H1 (cell line): ENCODE data around the gene ZFR. TPM values are rescaled to one million over a fixed set of nuclear protein-coding genes. Genes with fewer than 3 reads are reported as not detected.

Source experiments
- CTCF ChIA-PET: fragments of 300-600 bp; sonication (Branson Sonifier 250); formaldehyde crosslinking; loops from one replicate; lab custom pipeline; 2021; ENCODE audit not compliant: partially characterized antibody; lab: Charles Lee
- POLR2A ChIA-PET: fragments of 300-600 bp; sonication (Branson Sonifier 250); formaldehyde crosslinking; loops from one replicate; lab custom pipeline; 2021; ENCODE audit warnings: inconsistent platforms; ENCODE audit not compliant: partially characterized antibody; lab: Charles Lee
- DNase-seq, 2 experiments: peaks; one replicate each; pipeline versions ENCODE4 v3.0.0 to v3.0.0-alpha.2; 2010 to 2022; ENCODE audit warnings: low spot score in 2 of 2, low read depth in 1 of 2, mixed read lengths in 1 of 2
- FAIRE-seq: peaks from 2 replicates; lab custom pipeline; 2011; peaks lifted over from hg19 to GRCh38; lab: Jason Lieb, UNC
- H2AFZ ChIP-seq: 2 replicates; pipeline ENCODE4 v1.8.1; 2012; ENCODE audit warnings: low read length, inconsistent platforms
- H2AK5ac ChIP-seq: 2 replicates; pipeline ENCODE4 v1.6.1; 2013; ENCODE audit warnings: low read depth, low read length
- H2BK120ac ChIP-seq: replicated peaks from 2 replicates; pipeline ENCODE3; 2013; ENCODE audit warnings: low read depth, low read length, inconsistent platforms
- H2BK12ac ChIP-seq: 2 replicates; pipeline ENCODE4 v1.6.1; 2013; ENCODE audit warnings: low read depth, low read length
- H2BK15ac ChIP-seq: 2 replicates; pipeline ENCODE4 v1.6.1; 2013; ENCODE audit warnings: low read length
- H2BK20ac ChIP-seq: 2 replicates; pipeline ENCODE4 v1.6.1; 2013; ENCODE audit warnings: low read length
- H2BK5ac ChIP-seq: 2 replicates; pipeline ENCODE4 v1.6.1; 2013; ENCODE audit warnings: low read depth, low read length
- H3K14ac ChIP-seq: 2 replicates; pipeline ENCODE4 v1.6.1; 2013; ENCODE audit warnings: inconsistent platforms; ENCODE audit not compliant: insufficient read length
- H3K18ac ChIP-seq: 2 replicates; pipeline ENCODE4 v1.6.1; 2013; ENCODE audit warnings: low read length; ENCODE audit errors: extremely low read depth
- H3K23ac ChIP-seq: 2 replicates; pipeline ENCODE4 v1.6.1; 2013; ENCODE audit warnings: inconsistent platforms; ENCODE audit not compliant: insufficient read length
- H3K23me2 ChIP-seq: 2 replicates; pipeline ENCODE4 v1.6.1; 2013; ENCODE audit warnings: low read depth, low read length
- H3K27ac ChIP-seq: 2 replicates; pipeline ENCODE4 v1.6.1; 2011; ENCODE audit warnings: low read depth, low read length, inconsistent platforms
- H3K27me3 ChIP-seq, 4 experiments: replicated peaks in 1 of 4; 1 replicate in 1 of 4; 2 replicates in 3 of 4; pipeline versions ENCODE4 v1.6.1 to v1.8.1; 2011 to 2013; ENCODE audit warnings: low read length in 3 of 4, mild to moderate bottlenecking in 3 of 4, inconsistent platforms in 2 of 4, mixed read lengths in 2 of 4, moderate library complexity in 1 of 4; ENCODE audit not compliant: control insufficient read depth in 3 of 4, insufficient read depth in 3 of 4; ENCODE audit errors: extremely low read depth in 1 of 4
- H3K36me3 ChIP-seq, 4 experiments: 2 replicates each; pipeline versions ENCODE4 v1.6.1 to v1.8.1; 2011 to 2013; ENCODE audit warnings: mild to moderate bottlenecking in 4 of 4, low read length in 3 of 4, moderate library complexity in 2 of 4, control low read depth in 1 of 4, inconsistent platforms in 1 of 4; ENCODE audit not compliant: insufficient read depth in 4 of 4, control insufficient read depth in 2 of 4
- H3K4ac ChIP-seq: replicated peaks from 2 replicates; pipeline ENCODE3; 2013; ENCODE audit warnings: low read length, low read depth, mixed read lengths, inconsistent platforms; ENCODE audit not compliant: insufficient read length
- H3K4me1 ChIP-seq, 4 experiments: replicated peaks in 1 of 4; 1 replicate in 1 of 4; 2 replicates in 3 of 4; pipeline versions ENCODE4 v1.6.1 to v1.8.1; 2011 to 2013; ENCODE audit warnings: low read length in 3 of 4, inconsistent platforms in 2 of 4, mixed read lengths in 1 of 4; ENCODE audit not compliant: insufficient read depth in 4 of 4, control insufficient read depth in 3 of 4
- H3K4me2 ChIP-seq, 2 experiments: 2 replicates each; pipeline versions ENCODE4 v1.6.1 to v1.8.1; 2011 to 2013; ENCODE audit warnings: low read depth in 2 of 2, low read length in 2 of 2, control low read depth in 1 of 2, inconsistent platforms in 1 of 2, mild to moderate bottlenecking in 1 of 2; ENCODE audit not compliant: insufficient read depth in 1 of 2
- H3K4me3 ChIP-seq, 4 experiments: fragments of 200-600, 300-600 bp in 1 of 4; sonication (generic), shearing (Covaris generic), sonication (Bioruptor Twin) in 1 of 4; 2 replicates each; pipeline versions ENCODE4 v1.5.1 to v1.8.1; 2011 to 2016; ENCODE audit warnings: low read length in 4 of 4, low read depth in 3 of 4, control low read depth in 2 of 4, inconsistent platforms in 2 of 4, mild to moderate bottlenecking in 2 of 4, mixed read lengths in 1 of 4, moderate library complexity in 1 of 4; ENCODE audit not compliant: insufficient read depth in 2 of 4; ENCODE audit errors: extremely low read depth in 1 of 4
- H3K56ac ChIP-seq: replicated peaks from 2 replicates; pipeline ENCODE3; 2013; ENCODE audit warnings: low read depth, mild to moderate bottlenecking, mixed read lengths, low read length, inconsistent platforms; ENCODE audit not compliant: insufficient read length
- H3K79me1 ChIP-seq: 2 replicates; pipeline ENCODE4 v1.6.1; 2013; ENCODE audit warnings: low read depth, low read length, control low read depth
- H3K79me2 ChIP-seq, 2 experiments: 2 replicates each; pipeline versions ENCODE4 v1.6.1 to v1.8.1; 2012 to 2013; ENCODE audit warnings: low read length in 2 of 2, mild to moderate bottlenecking in 2 of 2, inconsistent platforms in 1 of 2; ENCODE audit not compliant: insufficient read depth in 2 of 2, control insufficient read depth in 1 of 2
- H3K9ac ChIP-seq, 4 experiments: replicated peaks in 1 of 4; 1 replicate in 1 of 4; 2 replicates in 3 of 4; pipeline versions ENCODE4 v1.6.1 to v1.8.1; 2011 to 2013; ENCODE audit warnings: low read depth in 3 of 4, low read length in 3 of 4, control low read depth in 2 of 4, mild to moderate bottlenecking in 2 of 4, moderate library complexity in 2 of 4, inconsistent platforms in 1 of 4; ENCODE audit errors: extremely low read depth in 1 of 4
- H3K9me3 ChIP-seq, 2 experiments: 2 replicates each; pipeline versions ENCODE4 v1.6.1 to v1.8.1; 2012 to 2013; ENCODE audit warnings: mild to moderate bottlenecking in 2 of 2, moderate library complexity in 2 of 2, control low read depth in 1 of 2, inconsistent platforms in 1 of 2, low read depth in 1 of 2, low read length in 1 of 2, mixed read lengths in 1 of 2; ENCODE audit not compliant: insufficient read depth in 2 of 2
- H4K20me1 ChIP-seq, 2 experiments: replicated peaks in 1 of 2; 2 replicates each; pipeline versions ENCODE3 to v1.8.1; 2011 to 2013; ENCODE audit warnings: inconsistent platforms in 2 of 2, low read length in 2 of 2, mild to moderate bottlenecking in 1 of 2; ENCODE audit not compliant: insufficient read depth in 2 of 2, control insufficient read depth in 1 of 2
- H4K5ac ChIP-seq: 2 replicates; pipeline ENCODE4 v1.6.1; 2013; ENCODE audit warnings: low read length, low read depth, mixed read lengths, inconsistent platforms; ENCODE audit not compliant: insufficient read length
- H4K8ac ChIP-seq: 2 replicates; pipeline ENCODE4 v1.8.0; 2013; ENCODE audit warnings: mild to moderate bottlenecking, moderate library complexity, low read length, inconsistent platforms; ENCODE audit not compliant: insufficient read depth; ENCODE audit errors: extremely low read depth
- H4K91ac ChIP-seq: replicated peaks from 2 replicates; pipeline ENCODE3; 2013; ENCODE audit warnings: low read length, mixed read lengths, inconsistent platforms; ENCODE audit not compliant: insufficient read length
- CHD2 ChIP-seq: IDR thresholded peaks from 2 replicates; pipeline ENCODE4 v1.6.1; 2012; ENCODE audit warnings: low read length, improper control_type of control experiment
- E2F6 ChIP-seq: IDR thresholded peaks from 2 replicates; pipeline ENCODE4 v1.6.1; 2012; ENCODE audit warnings: inconsistent platforms
- NANOG ChIP-seq: IDR thresholded peaks from 2 replicates; pipeline ENCODE4 v1.6.1; 2011; ENCODE audit warnings: low read length, low read depth, mild to moderate bottlenecking, inconsistent platforms; ENCODE audit not compliant: insufficient read depth, poor library complexity, severe bottlenecking
- RNF2 ChIP-seq: fragments of 200-900, 300-1000 bp; sonication (generic); IDR thresholded peaks from 2 replicates; pipeline ENCODE4 v1.7.1; 2016; ENCODE audit warnings: borderline replicate concordance, low read depth, mild to moderate bottlenecking, antibody characterized with exemption, low read length; ENCODE audit not compliant: poor library complexity, severe bottlenecking; ENCODE audit errors: missing control alignments
- WGBS, 2 experiments: shearing (Covaris generic) in 1 of 2; methylation state at CpG; one replicate each; pipeline versions ENCODE4 v1.1.6 to v1.1.7; 2013 to 2015; ENCODE audit warnings: low lambda C conversion rate in 2 of 2, mixed read lengths in 2 of 2, inconsistent platforms in 1 of 2, low coverage in 1 of 2, missing lambda C conversion rate in 1 of 2; ENCODE audit not compliant: insufficient replicate concordance in 2 of 2, insufficient coverage in 1 of 2, insufficient read length in 1 of 2; ENCODE audit errors: extremely low coverage in 1 of 2, missing lambda C conversion rate in 1 of 2; 5-methylcytosine and 5-hydroxymethylcytosine counted together
- polyA plus RNA-seq, 7 experiments: library from polyadenylated mRNA; depleted of rRNA in 3 of 7; stranded (reverse) in 5 of 7; unstranded in 2 of 7; fragments of >200 nt in 5 of 7; fragments of 200-250 nt in 2 of 7; gene quantifications; 1 replicate in 5 of 7; 2 replicates in 1 of 7; 4 replicates in 1 of 7; pipeline versions ENCODE4 v1.2.1 to v1.2.3, GENCODE V29; 2011 to 2013; ENCODE audit warnings: missing spikeins in 2 of 7, mixed read lengths in 2 of 7
- total RNA-seq: library from RNA; stranded (reverse); fragmentation: NEBNext Ultra II Directional; extraction: Animal tissue kit (Norgen Biotek cat#: 25700); gene quantifications from 2 replicates; pipeline ENCODE4 v1.2.1, GENCODE V29; 2021

Gene ZFR
- total and polyA plus RNA-seq, 2 of the 8 experiments (the other 6 are each of a cell fraction or from before 2014, with no cell fraction given): 68.8 to 92.7 TPM

- no peak overlapping the region for H3K4ac ChIP-seq
- no peaks in the 10 kb centered on the region for H3K4me1 ChIP-seq
- H3K18ac ChIP-seq: no peak overlapping the region
- no peak overlapping the region for H3K4me3 ChIP-seq
- no peak overlapping the region for H4K5ac ChIP-seq
- H3K27me3 ChIP-seq: no peaks in the 10 kb centered on the region
- no peaks in the 10 kb centered on the region for H3K36me3 ChIP-seq
- FAIRE-seq (no peak), DNase-seq (no peak)
- POLR2A ChIA-PET: interaction anchor here (0.6 kb wide), 1 partner anchor 156 kb away, joined by 4 read pairs; no protein-coding TSS in a partner anchor
- H4K91ac ChIP-seq: no peak overlapping the region
- WGBS, 2 experiments: 83% methylated on average over 3 of the region's 3 CpGs; no CpG with 5 or more reads in 1 of the 2 experiments
- no peak overlapping the region for H3K23ac ChIP-seq
- no peak overlapping the region for H2BK20ac ChIP-seq
- H3K14ac ChIP-seq: no peak overlapping the region
- no peak overlapping the region for H2BK120ac ChIP-seq
- H3K4me2 ChIP-seq: no peak overlapping the region
- no peak overlapping the region for H3K27ac ChIP-seq
- H2BK15ac ChIP-seq: no peak overlapping the region
- H3K79me2 ChIP-seq: no peaks in the 10 kb centered on the region
- no peaks in the 10 kb centered on the region for H4K20me1 ChIP-seq
- no peak overlapping the region; the same call in 1 of the 2 replicates for H2AFZ ChIP-seq
- H4K8ac ChIP-seq: no peak overlapping the region
- no peak overlapping the region for H3K56ac ChIP-seq
- H2BK5ac ChIP-seq: no peak overlapping the region
- H2AK5ac ChIP-seq: no peak overlapping the region
- peaks cover 0 to 4% of the 10 kb centered on the region in 2 experiments; a peak in 1 of 4 replicates for H3K9me3 ChIP-seq
- H3K23me2 ChIP-seq: no peaks in the 10 kb centered on the region
- H3K9ac ChIP-seq: no peak overlapping the region
- H3K79me1 ChIP-seq: no peaks in the 10 kb centered on the region
- H2BK12ac ChIP-seq: no peak overlapping the region
- CTCF ChIA-PET: interaction anchor here (0.6 to 8.0 kb wide), 4 partner anchors 15 to 100 kb away, joined by 3 to 117 read pairs (median 4); no protein-coding TSS in a partner anchor
- TF ChIP-seq NANOG (no peak), E2F6 (no peak), RNF2 (no peak), CHD2 (no peak)
These were observed 112.6 kb downstream of the ZFR start for GRCh38 chr5:32331935-32332274.
